GM12873 (cell line): Measurements from ENCODE around the gene PRDM15.

Experiments
- CTCF ChIP-seq: IDR thresholded peaks from 2 replicates; pipeline ENCODE4 v1.5.1; 2012; ENCODE audit warnings: low read depth, mild to moderate bottlenecking, moderate library complexity, low read length, control low read depth; ENCODE audit not compliant: insufficient read depth; ENCODE audit errors: missing control alignments

The PRDM15 gene

GRCh38 chr21:41761211-41761933, 117.8 kb downstream of the PRDM15 start:
- no peak for TF ChIP-seq CTCF

GRCh38 chr21:41760411-41760810, 118.7 kb downstream of the PRDM15 start:
- no peak for TF ChIP-seq CTCF

GRCh38 chr21:41759926-41760325, 119.2 kb downstream of the PRDM15 start:
- no peak for TF ChIP-seq CTCF

- no peak for TF ChIP-seq CTCF
Measured at GRCh38 chr21:41759214-41759840, 119.8 kb downstream of the PRDM15 start.

- no peak for TF ChIP-seq CTCF
Measured at GRCh38 chr21:41758550-41758949, 120.6 kb downstream of the PRDM15 start.

- no peak for TF ChIP-seq CTCF
Measured at GRCh38 chr21:41755934-41756773, 123.0 kb downstream of the PRDM15 start.
